Inferior parietal cortex (tissue), 1 donor: ENCODE results near the gene OPN1SW.

ENCODE experiments used
- DNase-seq: peaks from one replicate; pipeline ENCODE4 v3.0.0-alpha.2; 2016; ENCODE audit errors: extremely low spot score

The OPN1SW gene

DNA sequence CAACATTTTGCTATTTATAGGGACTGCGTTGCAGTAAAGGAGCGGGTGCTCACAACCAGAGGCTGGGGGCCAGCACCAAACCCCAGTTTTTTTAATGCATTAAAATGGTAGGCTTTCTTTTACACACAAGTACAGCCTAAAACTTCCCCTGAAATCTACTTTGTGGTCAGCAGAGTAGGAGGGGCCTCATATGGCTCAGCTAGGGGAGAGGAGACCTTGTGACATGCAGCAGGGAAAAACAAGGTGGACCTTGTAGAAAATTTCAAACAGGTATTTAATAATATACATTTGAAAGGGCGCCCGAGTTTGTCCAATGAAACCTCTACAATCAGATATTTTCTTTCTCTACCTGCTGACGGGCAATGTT, 17.6 kb upstream of the OPN1SW start:
- no peak for DNase-seq

DNA sequence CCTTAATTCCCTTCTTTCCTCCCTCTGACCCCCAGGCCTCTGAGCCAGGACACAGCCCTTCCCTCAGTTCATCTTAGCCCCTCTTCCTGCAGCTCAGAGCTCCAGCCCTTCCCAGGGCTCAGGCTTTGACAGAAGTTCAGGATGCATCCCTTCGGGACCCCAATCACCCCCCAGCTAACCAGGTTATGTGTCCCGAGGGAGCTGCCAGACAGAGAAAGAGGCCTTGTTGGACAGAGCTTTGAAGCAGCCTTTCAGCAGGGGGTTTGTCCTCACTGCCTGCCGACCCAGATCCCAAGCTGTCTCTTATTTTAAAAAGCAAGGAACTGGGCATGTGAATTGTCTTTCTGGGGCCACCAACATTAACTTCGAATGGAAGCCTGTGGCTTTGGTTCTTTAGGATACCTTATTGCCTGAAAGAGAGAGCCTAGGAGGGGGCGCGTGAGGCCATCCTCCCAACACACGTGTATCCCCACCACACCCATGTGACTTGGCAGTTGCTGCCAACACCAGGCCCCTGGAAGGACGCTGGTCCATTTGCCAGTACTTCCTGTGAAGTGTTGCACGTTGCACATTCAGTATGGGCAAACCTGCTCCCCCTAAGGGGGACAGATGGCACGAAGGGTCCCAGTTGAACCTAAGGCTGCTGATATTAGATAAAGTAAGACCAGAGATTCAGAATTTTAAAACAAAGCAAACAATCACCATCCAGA, 17.0 kb upstream of the OPN1SW start:
- DNase-seq = peak; percentile 22

DNA sequence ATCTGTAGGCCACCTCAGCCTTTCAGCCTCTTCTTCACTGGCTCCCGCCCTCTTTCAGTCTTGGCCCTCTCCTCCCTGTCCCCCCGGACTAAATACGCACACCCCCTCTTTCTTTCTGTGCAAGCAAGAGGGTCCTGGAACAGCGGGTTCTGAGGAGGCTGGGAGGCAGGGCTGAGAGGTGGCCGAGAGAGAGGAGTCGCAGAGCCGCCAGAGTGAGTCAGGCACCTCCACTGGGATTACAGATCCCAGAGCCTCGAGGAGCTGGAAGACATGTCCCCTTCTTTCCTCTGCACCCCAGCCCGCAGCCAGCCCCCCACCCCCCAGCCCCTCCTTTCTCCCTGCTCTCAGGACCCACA, 16.4 kb upstream of the OPN1SW start:
- DNase-seq = no peak

DNA sequence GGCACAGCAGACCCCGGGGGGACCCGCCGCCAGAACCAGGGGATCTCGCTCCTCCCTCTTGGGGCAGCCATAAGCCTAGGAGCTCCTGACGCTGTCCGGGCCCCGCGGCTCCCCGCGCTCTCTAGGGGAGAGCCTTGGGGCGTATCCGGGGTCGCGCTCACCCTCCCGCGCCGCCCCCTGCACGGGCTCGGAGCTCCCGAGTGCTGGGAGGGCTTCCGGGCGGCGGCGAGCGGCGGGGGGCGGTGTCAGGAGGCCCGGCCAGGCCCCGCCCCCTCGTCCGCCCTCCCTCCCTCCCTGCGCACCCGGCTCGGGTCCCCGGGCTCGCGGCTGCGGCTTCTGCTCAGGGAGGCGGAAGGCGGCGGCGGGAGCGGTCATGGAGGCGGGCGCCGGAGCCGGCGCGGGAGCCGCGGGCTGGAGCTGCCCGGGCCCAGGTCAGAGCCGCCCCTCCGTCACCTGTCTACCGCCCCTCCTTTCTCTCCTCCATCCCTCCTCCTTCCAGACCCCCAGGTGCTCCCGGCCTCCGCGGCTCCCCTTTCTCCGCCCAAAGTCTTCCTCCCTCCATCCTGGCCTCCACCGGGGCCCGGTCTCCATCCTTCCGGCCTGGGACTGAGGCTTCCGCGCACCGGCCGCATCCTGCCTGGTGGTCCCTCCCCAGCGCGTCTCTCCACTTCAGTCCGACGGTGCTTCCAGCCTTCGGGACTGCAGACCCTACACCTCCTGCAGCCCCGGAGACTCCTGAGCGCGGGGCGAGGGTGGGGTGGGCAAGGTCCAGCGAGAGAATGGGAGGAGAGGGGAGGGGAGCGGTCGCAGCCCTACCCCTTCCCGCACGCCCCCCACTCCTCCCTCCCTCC, 15.8 kb upstream of the OPN1SW start, which contains the start of gene CCDC136:
Gene CCDC136 (plus strand): TSS at position 848 of the 851 bp plus-strand sequence. CDS start 444 bp downstream, outside the sequence.
- DNase-seq = peak; percentile 56

DNA sequence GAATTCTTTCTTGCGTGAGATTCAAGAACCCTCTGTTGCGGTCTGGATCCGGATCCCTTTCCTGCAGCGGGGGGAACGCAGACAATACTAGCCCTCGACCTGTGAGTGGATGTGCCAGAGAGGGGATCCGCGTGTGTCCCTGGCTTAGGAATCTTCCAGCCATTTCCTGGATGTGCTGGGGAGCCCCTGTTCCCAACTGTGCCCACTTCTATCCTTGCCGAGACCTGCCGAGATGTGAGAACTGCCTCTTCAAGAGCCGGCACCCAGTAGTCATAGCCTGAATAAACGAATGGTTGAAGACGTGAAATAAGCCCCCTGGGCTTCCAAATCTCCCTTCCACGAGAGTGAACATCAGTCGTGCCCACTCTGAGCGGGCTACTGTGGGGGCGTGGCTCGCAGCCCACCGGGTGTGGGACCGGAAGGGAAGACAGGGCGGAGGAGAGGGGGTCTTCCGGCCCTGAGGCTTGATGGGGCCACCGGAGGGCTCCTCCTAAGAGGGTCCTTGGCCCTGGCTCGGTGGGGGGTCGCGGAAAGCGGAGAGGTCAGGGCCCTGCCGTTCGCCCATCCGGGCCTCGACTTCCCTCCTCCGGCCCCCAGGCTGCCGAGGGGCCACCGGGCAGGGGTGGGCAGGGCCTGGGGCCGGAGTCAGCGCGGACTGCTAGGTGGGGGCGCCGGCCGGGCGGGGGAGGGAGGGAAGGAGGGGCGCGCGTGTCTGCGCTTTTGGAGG, 14.9 kb upstream of the OPN1SW start:
- no peak for DNase-seq

DNA sequence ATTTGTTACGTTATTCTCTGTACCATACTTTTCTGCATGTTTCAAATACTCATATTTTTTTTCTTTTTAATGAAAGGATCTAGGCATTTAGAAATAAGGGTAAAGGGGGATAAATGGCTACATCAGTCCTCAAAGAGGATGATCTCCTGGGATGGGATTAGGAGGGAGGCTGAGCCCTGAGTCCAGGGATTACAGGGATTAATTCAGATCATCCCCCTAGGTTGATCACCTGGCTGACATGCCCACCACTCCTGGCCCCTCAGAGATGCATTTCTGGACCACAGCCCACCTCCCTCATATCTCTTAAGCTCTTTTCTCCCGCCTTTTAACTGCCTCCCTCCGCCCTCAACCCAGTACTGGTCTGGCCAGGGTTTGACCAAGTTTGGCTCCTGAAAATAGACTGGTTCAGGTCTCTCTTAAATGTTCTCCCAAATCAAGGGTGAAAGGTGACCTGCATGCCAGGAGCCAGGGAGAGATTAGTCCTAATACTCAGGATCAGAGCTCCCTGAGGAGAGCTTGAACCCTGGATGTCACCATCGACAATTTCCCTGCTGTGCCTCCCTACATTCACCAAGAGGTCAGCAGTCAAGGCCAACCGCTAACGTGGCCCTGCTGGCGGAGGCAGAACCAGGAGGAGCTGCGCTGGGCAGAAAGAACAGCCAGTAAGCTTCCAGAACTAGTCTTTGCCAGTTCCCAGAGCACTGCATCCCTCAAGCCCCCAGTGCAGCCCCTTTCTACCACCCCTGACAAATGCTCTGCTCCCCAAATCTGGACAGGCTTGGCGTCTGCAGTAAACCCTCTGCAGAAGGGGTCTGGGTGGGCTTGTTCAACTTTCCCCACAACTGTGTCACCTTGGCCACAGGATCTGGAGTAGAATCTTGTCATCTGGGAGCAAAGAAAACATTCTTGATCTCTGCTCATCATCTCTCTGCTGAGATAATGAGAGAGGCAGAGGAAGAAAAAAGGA, 13.1 kb upstream of the OPN1SW start:
- DNase-seq = no peak

DNA sequence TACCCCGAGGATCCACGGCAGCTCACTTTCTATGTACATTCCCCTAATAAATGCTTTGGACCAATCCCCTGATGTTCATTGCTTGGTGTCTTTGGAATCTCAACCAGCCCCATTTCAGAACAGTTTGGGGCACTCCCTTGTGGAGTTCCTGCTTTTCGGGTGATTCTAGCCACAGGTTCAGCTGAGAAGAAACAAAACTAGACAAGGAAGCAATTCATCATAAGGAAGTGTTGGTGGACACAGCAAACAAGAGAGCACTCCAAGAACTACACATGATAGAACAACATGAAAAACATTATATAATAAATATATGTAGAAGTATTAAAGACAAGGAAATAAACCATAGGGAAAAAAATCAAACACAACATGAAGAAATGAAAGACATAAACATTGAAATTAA, 10.1 kb upstream of the OPN1SW start:
- DNase-seq = no peak

DNA sequence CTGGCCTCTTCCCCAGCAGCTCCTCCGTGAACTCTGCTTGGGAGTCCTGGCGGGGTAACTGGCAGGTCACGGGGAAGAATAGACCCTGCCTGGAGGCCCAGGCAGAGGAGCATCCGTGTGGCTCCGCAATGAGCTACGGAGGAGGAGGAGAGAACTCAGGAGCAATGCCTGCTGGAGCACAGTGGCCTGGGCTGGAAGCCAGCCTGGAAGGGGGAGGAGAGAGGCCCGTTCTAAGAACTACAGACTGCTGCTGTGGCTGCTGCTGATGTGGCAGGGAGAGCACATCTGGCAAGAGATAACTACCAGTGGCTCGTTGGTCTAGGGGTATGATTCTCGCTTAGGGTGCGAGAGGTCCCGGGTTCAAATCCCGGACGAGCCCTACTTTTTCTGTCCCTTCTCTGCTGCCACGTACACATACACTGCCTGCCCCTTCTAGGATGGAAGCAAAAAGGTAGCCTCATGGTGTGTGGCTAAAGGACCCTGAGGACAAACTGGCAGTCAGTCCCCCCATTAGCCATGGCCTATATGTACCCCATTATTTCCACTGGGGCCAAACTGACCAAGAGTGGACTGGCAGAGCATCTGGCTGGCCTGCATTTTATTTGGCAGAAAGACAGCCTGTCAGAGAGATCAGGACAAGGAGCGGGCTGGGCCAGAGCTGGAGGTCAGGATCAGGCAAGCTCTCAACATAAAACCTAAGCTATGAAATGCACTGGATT, 7.7 kb upstream of the OPN1SW start:
- peak; percentile 66 for DNase-seq

DNA sequence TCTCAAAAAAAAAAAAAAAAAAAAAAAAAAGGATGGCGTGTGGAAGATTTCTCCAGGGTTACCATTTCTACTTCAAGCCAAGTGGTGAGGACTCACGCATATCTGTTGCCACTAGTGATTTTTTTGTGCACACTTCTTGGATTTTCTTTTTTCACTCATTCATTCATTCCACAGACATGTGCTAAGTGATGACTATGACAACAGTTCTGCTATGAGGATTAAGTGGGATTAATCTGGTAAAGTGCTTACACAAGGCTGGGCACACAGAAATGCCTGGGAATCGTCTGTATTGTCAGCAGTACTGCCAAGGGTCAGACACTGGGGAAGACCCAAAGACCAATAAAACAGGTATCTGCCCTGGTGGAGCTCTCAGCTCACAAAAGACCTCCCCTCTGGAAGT, 6.3 kb upstream of the OPN1SW start:
- DNase-seq = no peak

DNA sequence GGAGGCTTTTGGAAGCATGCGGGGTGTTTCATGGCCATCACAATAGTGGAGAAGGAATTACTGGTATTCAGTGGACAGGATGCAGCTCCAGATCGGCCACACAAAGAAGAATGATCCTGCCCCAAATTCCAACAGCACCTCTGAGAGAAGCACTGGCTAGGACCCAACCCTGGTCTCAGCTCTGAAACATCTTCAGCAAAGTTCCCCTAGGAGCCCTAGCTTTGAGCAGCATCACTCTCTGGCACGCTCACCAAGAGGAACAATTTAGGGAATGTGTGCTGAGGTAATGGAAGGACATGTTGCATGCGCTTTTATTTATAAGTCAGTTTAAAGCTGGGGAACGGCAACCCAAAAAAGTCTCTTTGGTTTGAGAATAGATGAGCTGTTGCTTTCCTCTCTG, 5.5 kb upstream of the OPN1SW start:
- DNase-seq = no peak

DNA sequence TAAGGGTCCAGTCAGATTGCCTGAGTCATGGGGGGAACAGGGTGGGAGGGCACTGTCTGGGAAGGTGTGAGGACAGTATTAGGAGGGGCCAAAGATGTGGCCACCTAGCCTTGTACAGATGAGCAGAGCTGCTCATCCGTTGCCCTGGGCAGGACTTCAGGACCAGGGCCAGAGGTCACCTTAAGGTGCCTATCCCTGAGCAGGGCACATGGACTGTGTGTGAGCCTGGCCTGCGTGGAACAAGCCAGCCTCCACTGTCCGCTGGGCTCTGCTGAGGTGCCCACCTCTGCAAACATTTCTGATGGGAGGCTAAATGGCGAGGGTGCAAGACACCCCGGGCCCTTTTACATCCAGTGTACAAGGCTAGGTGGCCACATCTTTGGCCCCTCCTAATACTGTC, 3.4 kb upstream of the OPN1SW start:
- no peak for DNase-seq

DNA sequence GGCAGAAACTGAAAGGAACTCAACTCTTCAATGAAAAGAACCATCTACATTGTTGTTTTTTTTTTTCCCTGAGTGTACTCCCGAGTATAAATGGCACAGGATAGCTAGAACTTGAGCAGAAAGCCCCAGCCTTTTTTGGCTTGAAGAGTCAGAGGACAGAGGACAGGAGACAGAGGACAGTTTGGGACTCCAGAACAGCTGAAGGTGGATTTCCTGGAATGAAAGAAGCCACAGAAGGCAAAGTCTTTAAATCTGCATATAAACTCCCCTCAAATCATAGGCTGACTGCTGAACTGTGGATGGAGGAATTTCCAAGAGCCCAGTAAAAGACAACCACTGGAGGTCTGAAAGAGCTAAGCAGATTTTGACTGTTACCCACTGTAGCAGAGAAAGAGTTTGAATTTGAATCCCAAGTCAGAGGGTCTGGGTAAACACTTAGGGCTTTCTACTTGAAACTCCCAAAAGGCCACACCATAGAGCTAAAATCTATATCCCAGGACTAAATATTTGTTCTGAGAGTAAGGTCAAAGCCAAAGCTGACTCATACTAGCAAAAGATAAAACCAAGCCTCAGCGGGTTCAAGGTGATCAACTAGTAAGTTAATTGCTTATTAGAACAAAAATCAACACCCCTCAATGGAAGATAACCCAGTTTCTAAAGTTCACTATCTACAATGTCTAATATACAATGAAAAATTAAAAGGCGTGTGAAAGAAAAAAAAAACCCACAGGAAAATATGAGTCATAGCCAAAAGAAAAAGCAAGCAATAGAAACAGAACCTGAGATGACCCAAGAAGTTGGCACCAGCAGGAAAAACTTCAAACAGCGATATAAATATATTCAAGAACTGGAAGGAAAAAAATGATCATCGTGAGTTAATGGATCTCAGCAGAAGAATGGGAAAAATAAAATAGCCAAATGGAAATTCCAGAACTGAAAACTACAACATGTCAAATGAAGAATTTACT, 1.8 kb upstream of the OPN1SW start:
- no peak for DNase-seq

DNA sequence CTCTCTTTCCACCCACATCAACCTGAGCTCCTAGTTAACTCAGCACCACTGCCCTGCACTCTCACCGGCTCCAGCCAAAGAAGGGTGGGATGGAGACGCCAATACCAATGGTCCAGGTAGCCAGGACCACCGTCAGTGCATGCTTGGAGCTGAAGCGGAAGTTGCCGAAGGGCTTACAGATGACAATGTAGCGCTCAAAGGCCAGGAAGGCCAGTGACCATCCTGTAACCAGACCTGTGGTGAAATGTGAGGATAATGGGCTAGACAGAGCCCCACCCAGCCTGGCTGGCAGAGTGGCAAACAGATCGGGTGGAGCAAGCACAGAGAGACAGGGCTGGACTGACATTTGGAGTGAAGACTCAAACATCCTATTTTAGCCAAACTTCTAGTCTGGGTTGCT, 673 bp downstream of the OPN1SW start:
- no peak for DNase-seq

DNA sequence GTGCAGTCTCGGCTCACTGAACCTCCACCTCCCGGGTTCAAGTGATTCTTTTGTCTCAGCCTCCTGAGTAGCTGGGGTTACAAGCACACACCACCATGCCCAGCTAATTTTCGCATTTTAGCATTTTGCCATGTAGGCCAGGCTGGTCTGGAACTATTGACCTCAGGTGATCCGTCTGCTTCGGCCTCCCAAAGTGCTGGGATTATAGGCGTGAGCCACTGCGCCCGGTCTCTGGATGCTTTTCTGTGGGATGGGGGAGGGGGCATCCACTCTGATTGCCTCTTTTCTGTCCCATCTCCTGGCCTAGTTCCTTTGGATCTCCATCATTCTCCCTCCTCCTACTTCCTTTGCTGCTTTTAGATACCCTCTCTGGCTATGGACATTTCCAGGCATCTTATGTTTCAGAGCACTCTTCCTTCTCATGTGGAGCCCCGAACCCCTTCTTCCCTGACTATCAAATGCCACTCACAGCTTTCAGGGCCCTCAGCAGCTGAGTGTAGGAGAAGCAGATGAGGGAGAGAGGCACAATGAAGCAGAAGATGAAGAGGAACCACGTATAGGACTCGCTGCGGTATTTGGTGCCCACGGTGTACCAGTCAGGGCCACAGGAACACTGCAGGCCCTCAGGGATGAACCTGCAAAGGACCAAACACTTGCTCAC, 1.4 kb downstream of the OPN1SW start:
- DNase-seq = no peak

DNA sequence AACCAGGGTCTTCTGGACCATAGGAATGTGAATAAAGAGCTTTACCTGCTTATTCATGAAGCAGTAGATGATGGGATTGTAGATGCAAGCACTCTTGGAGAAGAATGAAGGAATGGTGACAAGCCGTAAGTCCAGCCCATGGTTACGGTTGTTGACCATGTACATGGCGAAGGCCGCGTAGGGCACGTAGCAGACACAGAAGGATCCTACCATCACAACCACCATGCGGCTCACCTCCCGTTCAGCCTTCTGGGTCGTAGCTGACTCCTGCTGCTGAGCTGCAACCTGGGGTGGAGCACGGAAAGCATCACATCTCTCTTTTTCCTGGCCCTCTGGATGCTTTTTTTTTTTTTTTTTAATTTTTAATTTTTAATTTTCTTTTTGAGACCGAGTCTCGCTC, 2.0 kb downstream of the OPN1SW start:
- no peak for DNase-seq

DNA sequence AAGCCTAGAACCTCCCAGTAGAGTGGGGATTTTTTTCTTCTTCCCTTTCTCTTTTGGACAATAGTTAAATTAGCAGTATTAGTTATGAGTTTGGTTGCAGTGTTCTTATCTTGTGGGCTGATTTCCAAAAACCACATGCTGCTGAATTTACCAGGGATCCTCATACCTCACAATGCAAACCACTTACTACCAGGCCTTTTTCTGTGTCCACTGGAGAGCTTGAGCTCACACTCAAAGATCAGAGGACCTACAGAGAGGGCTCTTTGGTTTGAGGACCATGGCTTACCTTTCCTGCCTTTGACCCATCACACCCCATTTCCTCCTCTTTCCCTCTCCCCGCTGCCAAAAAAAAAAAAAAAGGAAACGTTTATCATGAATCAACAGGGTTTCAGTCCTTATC, 5.4 kb downstream of the OPN1SW start:
- DNase-seq = no peak

DNA sequence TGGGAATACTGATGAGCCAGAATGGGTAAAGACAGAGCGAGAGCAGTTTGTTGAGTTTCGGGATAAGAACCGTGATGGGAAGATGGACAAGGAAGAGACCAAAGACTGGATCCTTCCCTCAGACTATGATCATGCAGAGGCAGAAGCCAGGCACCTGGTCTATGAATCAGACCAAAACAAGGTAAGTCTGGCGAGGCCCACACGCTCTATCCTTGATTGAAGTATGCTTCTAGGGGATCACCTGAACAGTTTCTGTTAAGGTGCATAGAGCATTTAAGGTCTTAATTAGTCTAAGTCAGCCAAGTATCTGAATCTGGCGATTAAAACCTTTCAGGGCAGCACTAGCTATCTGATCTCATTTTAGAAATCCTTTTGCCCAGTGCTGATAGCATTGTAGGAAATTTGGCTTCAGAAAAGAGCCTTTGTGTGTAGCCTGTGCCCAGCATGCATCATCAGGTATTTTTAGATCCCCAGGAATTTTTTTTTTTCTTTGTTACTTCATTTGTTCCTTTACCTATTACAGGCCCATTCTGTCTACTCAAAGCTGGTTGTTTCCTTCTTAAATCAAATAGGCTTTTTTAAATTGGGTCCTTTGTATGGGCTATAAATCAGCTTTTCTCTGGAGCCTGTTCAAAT, 8.0 kb downstream of the OPN1SW start:
- no peak for DNase-seq

DNA sequence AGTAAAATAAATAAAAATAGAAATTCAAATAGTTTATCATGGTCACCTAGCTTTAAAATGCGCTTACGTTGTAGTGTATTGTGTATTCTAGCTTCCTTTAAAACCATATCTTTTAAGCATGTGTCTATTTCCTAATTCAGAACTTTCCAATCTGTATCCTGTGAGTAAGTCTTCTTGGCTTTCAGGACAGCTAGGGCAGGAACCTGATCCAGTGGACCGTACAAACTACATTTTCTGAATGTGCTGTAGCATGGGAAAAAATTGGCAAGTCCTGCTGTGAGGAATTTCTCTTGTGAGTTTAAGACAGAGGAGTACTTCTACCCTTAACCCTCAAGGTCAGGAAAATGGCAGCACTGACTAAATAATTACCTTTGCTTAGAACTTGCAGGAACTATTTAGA, 12.1 kb downstream of the OPN1SW start:
- DNase-seq = no peak

DNA sequence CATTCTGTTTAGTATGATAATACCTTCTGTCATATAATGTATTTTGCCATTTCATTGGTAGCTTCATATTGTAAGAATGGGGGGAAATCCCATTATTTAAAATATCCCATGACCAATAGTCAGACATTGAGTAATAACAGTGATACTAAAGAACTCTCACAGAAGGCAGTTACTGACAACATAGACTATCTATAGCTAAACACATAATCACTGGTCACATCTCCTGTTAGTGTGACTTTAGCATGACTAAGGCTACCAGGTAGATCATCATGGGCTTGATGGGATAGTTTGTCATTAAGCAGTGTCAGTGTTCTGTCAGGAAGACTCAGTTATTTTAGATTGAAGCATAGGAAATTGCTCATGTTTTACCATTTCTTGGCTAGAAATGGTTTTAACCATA, 16.4 kb downstream of the OPN1SW start:
- DNase-seq = no peak
